Esophagus muscularis mucosa (tissue), 3 donors: ENCODE data around the gene C10orf53.

Experiments
- CTCF ChIP-seq, 3 experiments: fragments of 200-600 bp in 2 of 3; fragments of 450-650 bp in 1 of 3; sonication (generic) in 2 of 3; IDR thresholded peaks; one replicate each; pipeline ENCODE4 v1.5.1; 2017 to 2019; ENCODE audit warnings: antibody characterized with exemption in 3 of 3, mild to moderate bottlenecking in 2 of 3, moderate library complexity in 1 of 3
- POLR2A ChIP-seq: fragments of 450-650 bp; IDR thresholded peaks from one replicate; pipeline ENCODE4 v1.6.1; 2017; ENCODE audit warnings: antibody characterized with exemption, moderate library complexity, mild to moderate bottlenecking, low read depth
- POLR2AphosphoS5 ChIP-seq, 2 donors: sonication (generic); formaldehyde crosslinking; IDR thresholded peaks; one replicate each; pipeline ENCODE4 v1.6.1; 2017; ENCODE audit warnings: antibody characterized with exemption in 2 of 2

GRCh38 chr10:49735161-49735560 is 55.7 kb downstream of the C10orf53 start:
- TF ChIP-seq CTCF (IDR thresholded peaks at IDR 0.05) (no peak), POLR2AphosphoS5 (IDR thresholded peaks at IDR 0.05) (no peak), POLR2A (no peak)
